ENCODE measurements around the gene NDRG3.

DNA sequence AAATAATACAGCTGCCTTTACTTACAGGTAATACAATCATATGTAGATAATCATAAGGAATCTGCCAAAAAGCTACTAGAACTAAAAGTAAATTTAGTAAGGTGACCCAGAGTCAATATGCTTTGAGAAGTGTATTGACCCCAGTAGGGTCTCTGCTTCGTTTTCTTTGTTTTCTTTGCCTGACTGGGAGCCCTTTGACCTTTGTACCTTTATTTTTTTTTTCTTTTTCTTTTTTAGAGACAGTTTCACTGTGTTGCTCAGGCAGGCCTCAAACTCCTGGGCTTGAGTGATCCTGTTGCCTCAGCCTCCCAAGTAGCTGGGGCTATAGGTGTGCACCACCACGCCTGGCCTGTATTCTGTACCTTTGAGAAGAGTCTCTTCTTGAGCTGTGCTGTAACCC is 122.4 kb downstream of the NDRG3 start:
- TF ChIP-seq, protein P1, sequence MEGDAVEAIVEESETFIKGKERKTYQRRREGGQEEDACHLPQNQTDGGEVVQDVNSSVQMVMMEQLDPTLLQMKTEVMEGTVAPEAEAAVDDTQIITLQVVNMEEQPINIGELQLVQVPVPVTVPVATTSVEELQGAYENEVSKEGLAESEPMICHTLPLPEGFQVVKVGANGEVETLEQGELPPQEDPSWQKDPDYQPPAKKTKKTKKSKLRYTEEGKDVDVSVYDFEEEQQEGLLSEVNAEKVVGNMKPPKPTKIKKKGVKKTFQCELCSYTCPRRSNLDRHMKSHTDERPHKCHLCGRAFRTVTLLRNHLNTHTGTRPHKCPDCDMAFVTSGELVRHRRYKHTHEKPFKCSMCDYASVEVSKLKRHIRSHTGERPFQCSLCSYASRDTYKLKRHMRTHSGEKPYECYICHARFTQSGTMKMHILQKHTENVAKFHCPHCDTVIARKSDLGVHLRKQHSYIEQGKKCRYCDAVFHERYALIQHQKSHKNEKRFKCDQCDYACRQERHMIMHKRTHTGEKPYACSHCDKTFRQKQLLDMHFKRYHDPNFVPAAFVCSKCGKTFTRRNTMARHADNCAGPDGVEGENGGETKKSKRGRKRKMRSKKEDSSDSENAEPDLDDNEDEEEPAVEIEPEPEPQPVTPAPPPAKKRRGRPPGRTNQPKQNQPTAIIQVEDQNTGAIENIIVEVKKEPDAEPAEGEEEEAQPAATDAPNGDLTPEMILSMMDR (IDR thresholded peaks at IDR 0.05; ENCODE audit: insufficient read depth, low read length) = no peak
- no peak for TF ChIP-seq SPI1 (IDR thresholded peaks at IDR 0.05; ENCODE audit: borderline replicate concordance, low read depth)
- TF ChIP-seq, protein P2, sequence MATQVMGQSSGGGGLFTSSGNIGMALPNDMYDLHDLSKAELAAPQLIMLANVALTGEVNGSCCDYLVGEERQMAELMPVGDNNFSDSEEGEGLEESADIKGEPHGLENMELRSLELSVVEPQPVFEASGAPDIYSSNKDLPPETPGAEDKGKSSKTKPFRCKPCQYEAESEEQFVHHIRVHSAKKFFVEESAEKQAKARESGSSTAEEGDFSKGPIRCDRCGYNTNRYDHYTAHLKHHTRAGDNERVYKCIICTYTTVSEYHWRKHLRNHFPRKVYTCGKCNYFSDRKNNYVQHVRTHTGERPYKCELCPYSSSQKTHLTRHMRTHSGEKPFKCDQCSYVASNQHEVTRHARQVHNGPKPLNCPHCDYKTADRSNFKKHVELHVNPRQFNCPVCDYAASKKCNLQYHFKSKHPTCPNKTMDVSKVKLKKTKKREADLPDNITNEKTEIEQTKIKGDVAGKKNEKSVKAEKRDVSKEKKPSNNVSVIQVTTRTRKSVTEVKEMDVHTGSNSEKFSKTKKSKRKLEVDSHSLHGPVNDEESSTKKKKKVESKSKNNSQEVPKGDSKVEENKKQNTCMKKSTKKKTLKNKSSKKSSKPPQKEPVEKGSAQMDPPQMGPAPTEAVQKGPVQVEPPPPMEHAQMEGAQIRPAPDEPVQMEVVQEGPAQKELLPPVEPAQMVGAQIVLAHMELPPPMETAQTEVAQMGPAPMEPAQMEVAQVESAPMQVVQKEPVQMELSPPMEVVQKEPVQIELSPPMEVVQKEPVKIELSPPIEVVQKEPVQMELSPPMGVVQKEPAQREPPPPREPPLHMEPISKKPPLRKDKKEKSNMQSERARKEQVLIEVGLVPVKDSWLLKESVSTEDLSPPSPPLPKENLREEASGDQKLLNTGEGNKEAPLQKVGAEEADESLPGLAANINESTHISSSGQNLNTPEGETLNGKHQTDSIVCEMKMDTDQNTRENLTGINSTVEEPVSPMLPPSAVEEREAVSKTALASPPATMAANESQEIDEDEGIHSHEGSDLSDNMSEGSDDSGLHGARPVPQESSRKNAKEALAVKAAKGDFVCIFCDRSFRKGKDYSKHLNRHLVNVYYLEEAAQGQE (IDR thresholded peaks at IDR 0.05; ENCODE audit: insufficient replicate concordance, low read depth) = no peak
- no peak for TF ChIP-seq POLR2AphosphoS5 (IDR thresholded peaks at IDR 0.05; ENCODE audit: low read depth)
- TF ChIP-seq GABPA (IDR thresholded peaks at IDR 0.05; ENCODE audit: low read depth) = no peak
